Hematopoietic multipotent progenitor cell treated with erythropoietin and hydrocortisone succinate and interleukin-3 and kit ligand, for 4 days (in vitro differentiated cells): ENCODE results near the gene EDC3.
"Not testable (repeated sequence)": the region's sequence is repeated elsewhere in the genome, so short reads cannot be mapped to it uniquely, and the experiment has no call there.

Experiments
- DNase-seq: peaks from one replicate; pipeline ENCODE4 v3.0.0-alpha.2; 2015

The EDC3 gene

GRCh38 chr15:74604983-74605794 is 90.6 kb downstream of the EDC3 start:
- DNase-seq, result no peak

- no peak for DNase-seq
Measured at GRCh38 chr15:74603789-74604705, 91.8 kb downstream of the EDC3 start.

GRCh38 chr15:74603026-74603788 is 92.6 kb downstream of the EDC3 start:
- DNase-seq, result no peak

GRCh38 chr15:74599156-74599555 is 96.7 kb downstream of the EDC3 start:
- no peak for DNase-seq

- DNase-seq, result peak; percentile 97
Measured at GRCh38 chr15:74598126-74598842, 97.5 kb downstream of the EDC3 start.

- not testable (repeated sequence) for DNase-seq
Measured at GRCh38 chr15:74597146-74597705, 98.6 kb downstream of the EDC3 start.

GRCh38 chr15:74596736-74597135 is 99.1 kb downstream of the EDC3 start:
- DNase-seq, result not testable (repeated sequence)

GRCh38 chr15:74595271-74595670 is 100.6 kb downstream of the EDC3 start:
- DNase-seq, result no peak

GRCh38 chr15:74594455-74594854 is 101.4 kb downstream of the EDC3 start:
- DNase-seq, result no peak

GRCh38 chr15:74593122-74593521 is 102.7 kb downstream of the EDC3 start:
- DNase-seq, result no peak

GRCh38 chr15:74592222-74592621 is 103.6 kb downstream of the EDC3 start:
- no peak for DNase-seq

- no peak for DNase-seq
Measured at GRCh38 chr15:74589826-74590225, 106.0 kb downstream of the EDC3 start.

- no peak for DNase-seq
Measured at GRCh38 chr15:74585857-74586256, 110.0 kb downstream of the EDC3 start.

GRCh38 chr15:74585191-74585590 is 110.6 kb downstream of the EDC3 start:
- DNase-seq, result no peak

GRCh38 chr15:74584779-74585178 is 111.0 kb downstream of the EDC3 start:
- peak; percentile 78 for DNase-seq

GRCh38 chr15:74584204-74584603 is 111.6 kb downstream of the EDC3 start:
- no peak for DNase-seq
